ENCODE data around the gene MYOM3.

GRCh38 chr1:24043345-24044032 is 68.4 kb downstream of the MYOM3 start:
- TF ChIP-seq CTCF (IDR thresholded peaks at IDR 0.05), result no peak
- no peak for TF ChIP-seq POLR2AphosphoS5 (IDR thresholded peaks at IDR 0.05; ENCODE audit: low read depth, low read length)
